Measurements from ENCODE around the gene ETHE1. TPM values are rescaled to one million over a fixed set of nuclear protein-coding genes. Genes with fewer than 3 reads are reported as not detected.

The ETHE1 gene
- total RNA-seq, 4 donors from 2014 or later = 33.7 to 54.5 (median 41.9) TPM

DNA sequence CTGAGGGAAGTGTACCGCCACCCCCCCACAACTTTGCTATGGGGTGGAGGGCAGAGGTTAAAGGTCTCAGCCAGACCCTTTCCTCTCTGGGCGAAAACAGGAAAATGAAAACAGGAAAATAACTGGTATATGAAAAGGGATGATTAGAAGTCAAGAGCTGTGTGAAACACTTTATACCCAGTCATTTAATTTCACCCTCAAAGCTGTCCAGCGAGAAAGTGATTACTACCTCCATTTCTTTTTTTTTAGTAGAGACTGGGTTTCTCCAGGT is 21.9 kb downstream of the ETHE1 start:
- Histone ChIP-seq H3K36me3 (peaks cover 0 to 42% (median 9%) of the 10 kb centered on the region in 3 donors), H3K4me3 (peak overlapping the region in 2 of 4 donors; percentile 62 to 93), H3K27me3 (no peaks in the 10 kb centered on the region), H3K4me1 (peaks cover 0 to 32% (median 12%) of the 10 kb centered on the region in 4 donors), H3K27ac (peak overlapping the region in 3 of 4 donors; percentile 91 to 94 (median 92)), H3K9me3 (no peaks in the 10 kb centered on the region)
- no peak for TF ChIP-seq POLR2A (IDR thresholded peaks at IDR 0.05)
- TF ChIP-seq, protein P1, sequence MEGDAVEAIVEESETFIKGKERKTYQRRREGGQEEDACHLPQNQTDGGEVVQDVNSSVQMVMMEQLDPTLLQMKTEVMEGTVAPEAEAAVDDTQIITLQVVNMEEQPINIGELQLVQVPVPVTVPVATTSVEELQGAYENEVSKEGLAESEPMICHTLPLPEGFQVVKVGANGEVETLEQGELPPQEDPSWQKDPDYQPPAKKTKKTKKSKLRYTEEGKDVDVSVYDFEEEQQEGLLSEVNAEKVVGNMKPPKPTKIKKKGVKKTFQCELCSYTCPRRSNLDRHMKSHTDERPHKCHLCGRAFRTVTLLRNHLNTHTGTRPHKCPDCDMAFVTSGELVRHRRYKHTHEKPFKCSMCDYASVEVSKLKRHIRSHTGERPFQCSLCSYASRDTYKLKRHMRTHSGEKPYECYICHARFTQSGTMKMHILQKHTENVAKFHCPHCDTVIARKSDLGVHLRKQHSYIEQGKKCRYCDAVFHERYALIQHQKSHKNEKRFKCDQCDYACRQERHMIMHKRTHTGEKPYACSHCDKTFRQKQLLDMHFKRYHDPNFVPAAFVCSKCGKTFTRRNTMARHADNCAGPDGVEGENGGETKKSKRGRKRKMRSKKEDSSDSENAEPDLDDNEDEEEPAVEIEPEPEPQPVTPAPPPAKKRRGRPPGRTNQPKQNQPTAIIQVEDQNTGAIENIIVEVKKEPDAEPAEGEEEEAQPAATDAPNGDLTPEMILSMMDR (IDR thresholded peaks at IDR 0.05) = no peak
- no peak for TF ChIP-seq EP300 (IDR thresholded peaks at IDR 0.05)
- WGBS, 2 donors = 58 to 73% methylated on average over 3 of the region's 3 CpGs
- DNase-seq (ENCODE audit: low spot score in 2 of 2) = no peak

DNA sequence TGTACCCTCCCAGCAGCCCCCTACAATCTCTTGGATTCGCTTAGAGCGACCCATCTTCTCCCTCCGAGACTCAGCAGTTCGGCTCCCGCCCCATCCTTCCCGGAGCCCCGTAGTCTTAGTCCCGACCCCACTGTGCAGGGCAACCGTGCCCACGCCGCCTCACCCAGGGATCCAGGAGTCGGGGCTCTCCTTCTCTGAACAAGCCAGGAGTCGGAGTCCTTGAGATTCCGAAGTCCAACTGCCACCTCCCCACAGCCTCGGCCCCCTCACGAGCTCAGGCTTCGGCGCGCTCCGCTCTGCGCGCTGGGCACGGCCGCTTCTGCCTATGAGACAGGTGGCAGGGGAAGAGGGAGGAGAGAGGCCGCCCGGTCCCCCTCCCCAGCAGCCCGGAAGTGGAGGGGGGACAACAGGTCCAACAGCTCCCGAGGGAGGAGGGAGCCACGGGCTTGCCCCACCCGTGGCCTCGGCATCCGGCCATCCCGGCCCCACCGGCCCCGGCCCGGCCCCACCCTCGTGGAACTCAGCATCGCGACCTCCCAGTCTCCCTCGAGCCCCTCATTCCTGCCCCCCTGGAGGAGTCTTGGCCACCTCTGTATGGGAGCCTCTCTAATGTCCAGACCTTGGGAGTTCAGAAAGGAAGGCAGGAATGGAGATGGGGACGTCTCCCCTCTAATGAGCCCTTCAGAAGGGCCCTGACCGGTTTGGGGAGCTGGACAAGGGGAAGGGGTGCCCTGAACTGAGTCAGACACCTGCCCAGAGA is 22.4 kb downstream of the ETHE1 start, which contains the start of gene PHLDB3:
TSS of gene PHLDB3 (minus strand) at position 321 of the 760 bp plus-strand sequence. CDS start 628 bp downstream, outside the sequence.
- no peaks in the 10 kb centered on the region for H3K27me3 ChIP-seq
- WGBS, 2 donors = 2% methylated on average over 28 to 34 of the region's 42 CpGs
- peaks cover 0 to 36% (median 9%) of the 10 kb centered on the region in 3 donors for H3K36me3 ChIP-seq
- H3K4me3 ChIP-seq = peak within 1 kb of the TSS; percentile 62 to 93 (median 78)
- peaks cover 0 to 32% (median 12%) of the 10 kb centered on the region in 4 donors for H3K4me1 ChIP-seq
- no peak for DNase-seq (ENCODE audit: low spot score in 2 of 2)
- H3K9me3 ChIP-seq = no peaks in the 10 kb centered on the region
- H3K27ac ChIP-seq = peak within 1 kb of the TSS; percentile 82 to 94 (median 92)
- TF ChIP-seq, protein P1 (IDR thresholded peaks at IDR 0.05) = no peak

DNA sequence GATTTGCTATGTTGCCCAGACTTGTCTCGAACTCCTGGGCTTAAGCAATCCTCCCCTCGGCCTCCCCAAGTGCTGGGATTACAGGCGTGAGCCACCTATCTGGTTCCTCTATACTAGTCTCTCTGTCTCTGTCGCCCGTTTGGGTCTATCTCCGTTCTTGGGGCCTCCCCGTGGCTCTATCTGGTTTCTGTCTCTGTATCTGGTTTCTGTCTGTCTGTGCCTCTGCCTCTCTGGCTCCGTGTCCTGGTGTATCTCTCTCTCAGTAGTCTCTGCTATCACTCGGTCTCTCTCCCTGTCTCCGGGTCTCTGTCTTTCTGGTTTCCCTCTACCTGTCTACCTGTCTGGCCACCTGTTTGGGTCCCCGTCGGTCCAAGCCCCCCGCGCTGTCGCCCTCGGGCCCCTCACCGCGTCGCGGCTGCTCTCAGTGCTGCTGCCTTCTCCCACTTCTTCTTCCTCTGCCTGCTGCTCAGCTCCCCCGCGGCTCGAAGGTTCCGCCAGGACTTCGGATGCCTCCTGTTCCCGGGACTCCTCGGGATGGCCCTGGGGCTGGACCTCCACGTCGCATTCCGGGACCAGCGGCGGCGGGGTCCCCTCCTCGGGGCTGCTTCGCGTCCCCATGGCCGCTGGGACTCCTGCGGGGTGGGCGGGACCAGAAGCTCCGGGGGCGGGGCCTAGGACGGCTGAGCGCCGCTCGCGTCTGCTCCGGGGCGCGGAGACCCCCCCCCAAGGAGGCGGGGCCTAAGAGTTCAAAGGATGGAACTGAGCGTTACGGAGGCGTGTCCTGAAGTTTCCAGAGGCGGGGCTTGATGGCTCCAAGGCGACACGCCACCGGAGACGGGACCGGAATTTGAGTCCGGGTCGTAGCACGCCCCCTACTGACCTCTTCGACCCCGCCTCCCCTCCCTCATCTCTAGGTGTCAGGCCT is 23.2 kb downstream of the ETHE1 start:
- Histone ChIP-seq H3K36me3 (peaks cover 0 to 30% (median 9%) of the 10 kb centered on the region in 3 donors), H3K9me3 (no peaks in the 10 kb centered on the region), H3K4me3 (peak overlapping the region; percentile 62 to 93 (median 78)), H3K27ac (peak overlapping the region; percentile 82 to 94 (median 92)), H3K27me3 (no peaks in the 10 kb centered on the region), H3K4me1 (peaks cover 0 to 32% (median 12%) of the 10 kb centered on the region in 4 donors)
- DNase-seq (ENCODE audit: low spot score in 2 of 2) = peak; percentile 98
- WGBS, 2 donors = 3% methylated on average over 31 to 38 of the region's 64 CpGs
- TF ChIP-seq EP300 (IDR thresholded peaks at IDR 0.05) = peak; percentile 61 to 89
- TF ChIP-seq POLR2A (IDR thresholded peaks at IDR 0.05) = peak in 1 of 2 donors; percentile 89
- TF ChIP-seq, protein P1 (IDR thresholded peaks at IDR 0.05) = no peak

DNA sequence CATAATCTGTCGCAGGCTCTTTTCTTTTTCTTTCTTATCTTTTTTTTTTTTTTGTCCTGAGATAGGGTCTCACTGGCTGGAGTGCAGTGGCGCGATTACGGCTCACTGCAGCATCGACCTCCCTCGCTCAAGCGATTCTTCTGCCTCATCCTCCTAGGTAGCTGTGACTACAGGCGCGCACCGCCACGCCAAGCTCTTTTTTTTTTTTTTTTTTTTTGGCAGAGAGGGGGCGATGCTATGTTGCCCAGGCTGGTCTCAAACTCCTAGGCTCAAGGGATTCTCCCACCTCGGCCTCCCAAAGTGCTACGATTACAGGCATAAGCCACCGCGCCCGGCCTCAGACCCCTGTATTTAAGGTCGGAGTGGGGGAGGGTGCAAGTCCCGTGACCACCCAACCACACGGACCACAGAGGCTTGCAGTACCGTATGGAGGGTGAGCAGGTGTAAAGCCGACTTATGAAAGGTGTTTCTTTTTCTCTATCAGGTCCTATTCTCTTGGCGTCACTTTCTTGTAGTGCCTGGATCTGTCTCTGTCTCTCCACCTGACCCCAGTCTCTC is 24.5 kb downstream of the ETHE1 start:
- 77 to 80% methylated on average over 23 of the region's 23 CpGs for WGBS, 2 donors
- Histone ChIP-seq H3K4me1 (peaks cover 0 to 32% (median 12%) of the 10 kb centered on the region in 4 donors), H3K27me3 (no peaks in the 10 kb centered on the region), H3K9me3 (no peaks in the 10 kb centered on the region), H3K4me3 (peak overlapping the region in 1 of 4 donors; percentile 3), H3K36me3 (peaks cover 0 to 29% (median 4%) of the 10 kb centered on the region in 3 donors), H3K27ac (peak overlapping the region in 1 of 4 donors; percentile 92)
- TF ChIP-seq POLR2A (IDR thresholded peaks at IDR 0.05) = no peak
- TF ChIP-seq, protein P1 (IDR thresholded peaks at IDR 0.05) = no peak
- no peak for TF ChIP-seq EP300 (IDR thresholded peaks at IDR 0.05)
- no peak for DNase-seq (ENCODE audit: low spot score in 2 of 2)
